SH-SY5Y (cell line): ENCODE measurements around the gene GBP6.

Experiments used
- GATA2 ChIP-seq: IDR thresholded peaks from 2 replicates; pipeline ENCODE4 v1.6.1; 2011; ENCODE audit warnings: mild to moderate bottlenecking, low read depth, low read length
- GATA3 ChIP-seq: IDR thresholded peaks from 2 replicates; pipeline ENCODE4 v1.6.1; 2011; ENCODE audit warnings: low read depth, mild to moderate bottlenecking, low read length, moderate library complexity

DNA sequence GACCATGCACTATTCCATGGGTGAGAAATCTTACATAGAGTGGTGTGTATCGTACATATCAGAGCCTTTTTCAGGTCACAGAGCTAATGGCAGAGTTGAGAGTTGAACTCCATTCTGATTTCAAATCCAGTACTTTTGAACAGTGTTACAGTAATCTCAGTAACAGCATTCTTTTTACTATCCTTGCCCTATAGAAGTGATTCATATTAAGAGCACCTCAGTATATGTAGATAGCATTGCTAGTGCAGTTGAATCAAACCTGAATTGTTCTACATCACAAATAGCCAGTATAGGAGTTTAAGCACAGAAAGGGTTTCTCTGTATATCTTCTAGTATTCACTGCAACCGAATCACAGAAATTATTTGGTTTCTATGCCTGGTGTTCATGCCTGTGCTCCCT lies 11.4 kb upstream of the GBP6 start:
- TF ChIP-seq GATA2 (no peak), GATA3 (no peak)
